OCI-LY7 (cell line): Measurements from ENCODE around the gene PLEKHA3.

Experiments used
- EZH2phosphoT487 ChIP-seq: fragments of 200-600 bp; sonication (generic); IDR thresholded peaks from 2 replicates; pipeline ENCODE4 v1.6.1; 2018; ENCODE audit warnings: low read depth, borderline replicate concordance, mild to moderate bottlenecking, mixed run types, antibody characterized with exemption, low read length, moderate library complexity, mixed read lengths
- TF ChIP-seq, protein P1 (sequence below): fragments of 200-600 bp; sonication (generic); conservative IDR thresholded peaks from 2 replicates; pipeline ENCODE4 v1.5.1; 2014; ENCODE audit warnings: mild to moderate bottlenecking, antibody characterized with exemption, low read length, moderate library complexity, mixed read lengths

DNA sequence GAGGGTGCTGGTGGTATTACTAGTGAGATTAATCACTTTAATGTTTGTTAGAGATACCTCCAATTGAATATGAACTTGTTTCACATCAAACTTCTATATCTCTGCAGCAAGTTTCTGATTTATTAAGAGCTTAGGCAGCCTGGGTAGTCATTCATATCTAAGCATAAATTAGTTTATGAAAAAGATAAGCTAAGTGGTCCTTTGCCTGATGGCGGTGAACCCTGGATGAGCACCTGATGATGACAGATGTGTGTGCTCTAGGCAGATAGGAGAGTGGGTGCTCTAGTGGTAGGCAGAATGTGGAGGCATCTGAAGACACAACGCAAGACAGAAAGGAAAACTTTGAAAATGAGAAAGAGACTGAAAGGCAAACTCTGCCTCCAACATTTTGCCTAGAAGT is 6.9 kb upstream of the PLEKHA3 start:
- TF ChIP-seq, protein P1, sequence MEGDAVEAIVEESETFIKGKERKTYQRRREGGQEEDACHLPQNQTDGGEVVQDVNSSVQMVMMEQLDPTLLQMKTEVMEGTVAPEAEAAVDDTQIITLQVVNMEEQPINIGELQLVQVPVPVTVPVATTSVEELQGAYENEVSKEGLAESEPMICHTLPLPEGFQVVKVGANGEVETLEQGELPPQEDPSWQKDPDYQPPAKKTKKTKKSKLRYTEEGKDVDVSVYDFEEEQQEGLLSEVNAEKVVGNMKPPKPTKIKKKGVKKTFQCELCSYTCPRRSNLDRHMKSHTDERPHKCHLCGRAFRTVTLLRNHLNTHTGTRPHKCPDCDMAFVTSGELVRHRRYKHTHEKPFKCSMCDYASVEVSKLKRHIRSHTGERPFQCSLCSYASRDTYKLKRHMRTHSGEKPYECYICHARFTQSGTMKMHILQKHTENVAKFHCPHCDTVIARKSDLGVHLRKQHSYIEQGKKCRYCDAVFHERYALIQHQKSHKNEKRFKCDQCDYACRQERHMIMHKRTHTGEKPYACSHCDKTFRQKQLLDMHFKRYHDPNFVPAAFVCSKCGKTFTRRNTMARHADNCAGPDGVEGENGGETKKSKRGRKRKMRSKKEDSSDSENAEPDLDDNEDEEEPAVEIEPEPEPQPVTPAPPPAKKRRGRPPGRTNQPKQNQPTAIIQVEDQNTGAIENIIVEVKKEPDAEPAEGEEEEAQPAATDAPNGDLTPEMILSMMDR = no peak
- no peak for TF ChIP-seq EZH2phosphoT487
